ENCODE measurements around the gene HEMGN. TPM values are rescaled to one million over a fixed set of nuclear protein-coding genes. Genes with fewer than 3 reads are reported as not detected.
A peak's percentile ranks its signal among the peaks of the same experiment; 100 is the strongest.

HEMGN gene
- total RNA-seq, 1 experiment from 2014 or later: not detected

- DNase-seq (ENCODE audit: low read depth): peak; percentile 55
Observed at GRCh38 chr9:97895695-97896332, 42.2 kb downstream of the HEMGN start.

GRCh38 chr9:97895211-97895610 is 42.8 kb downstream of the HEMGN start:
- DNase-seq (ENCODE audit: low read depth): peak; percentile 61

- no peak for DNase-seq (ENCODE audit: low read depth)
Observed at GRCh38 chr9:97892421-97892820, 45.6 kb downstream of the HEMGN start.

GRCh38 chr9:97891736-97892135 is 46.2 kb downstream of the HEMGN start:
- DNase-seq (ENCODE audit: low read depth): no peak

- DNase-seq (ENCODE audit: low read depth): no peak
Observed at GRCh38 chr9:97889941-97890887, 47.8 kb downstream of the HEMGN start.

- peak; percentile 58 for DNase-seq (ENCODE audit: low read depth)
Observed at GRCh38 chr9:97880336-97880735, 57.6 kb downstream of the HEMGN start.

Other genes starting within 250 kb of the HEMGN start
- 9.5 and 13.9 TPM in 2 replicates for gene XPA, start 240.8 kb downstream of the HEMGN start, total RNA-seq (2014; rRNA removed; shearing (Covaris generic))
- not detected in 2 replicates for gene FOXE1, start 84.9 kb downstream of the HEMGN start, total RNA-seq (2014; rRNA removed; shearing (Covaris generic))
- gene TRMO, start 15.7 kb downstream of the HEMGN start, total RNA-seq (2014; rRNA removed; shearing (Covaris generic)): 17.3 and 18.4 TPM in 2 replicates
- 12.6 and 23.6 TPM in 2 replicates for gene ANP32B, start 45.2 kb upstream of the HEMGN start, total RNA-seq (2014; rRNA removed; shearing (Covaris generic))
- gene NANS, start 118.6 kb upstream of the HEMGN start, total RNA-seq (2014; rRNA removed; shearing (Covaris generic)): 121 and 135 TPM in 2 replicates
- 59.0 and 78.0 TPM in 2 replicates for gene TRIM14, start 181.1 kb upstream of the HEMGN start, total RNA-seq (2014; rRNA removed; shearing (Covaris generic))

All from M059J (cell line).